Neural crest cell (in vitro differentiated cells): Measurements from ENCODE around the gene CEP63. TPM values are rescaled to one million over a fixed set of nuclear protein-coding genes. Genes with fewer than 3 reads are reported as not detected.

Experiments
- DNase-seq: peaks from one replicate; pipeline ENCODE4 v3.0.0; 2021; ENCODE audit warnings: low read depth, mixed read lengths, low spot score
- H3K27ac Mint-ChIP-seq: one replicate; pipeline ENCODE4 v1.8.0; 2021; ENCODE audit warnings: mild to moderate bottlenecking, mixed read lengths; ENCODE audit not compliant: unreplicated experiment
- H3K27me3 Mint-ChIP-seq: 2 replicates; pipeline ENCODE4 v1.8.0; 2021; ENCODE audit warnings: low read depth, mild to moderate bottlenecking, mixed read lengths
- H3K36me3 Mint-ChIP-seq: 2 replicates; pipeline ENCODE4 v1.8.0; 2021; ENCODE audit warnings: low read depth, mild to moderate bottlenecking, mixed read lengths
- H3K4me1 Mint-ChIP-seq: 2 replicates; pipeline ENCODE4 v1.8.0; 2021; ENCODE audit warnings: mixed read lengths
- H3K4me3 Mint-ChIP-seq: one replicate; pipeline ENCODE4 v1.8.0; 2021; ENCODE audit warnings: mild to moderate bottlenecking, mixed read lengths
- H3K9me3 Mint-ChIP-seq: 2 replicates; pipeline ENCODE4 v1.8.0; 2021; ENCODE audit warnings: mixed read lengths
- total RNA-seq: library from RNA; stranded (reverse); gene quantifications from 2 replicates; pipeline ENCODE4 v1.2.1, GENCODE V29; 2021
- TF ChIP-seq, protein P1 (sequence below): fragments of 200-600 bp; sonication (generic); conservative IDR thresholded peaks from 2 replicates; pipeline ENCODE4 v1.5.0; 2021; ENCODE audit warnings: antibody characterized with exemption, mild to moderate bottlenecking

CEP63 gene
- total RNA-seq, 1 donor from 2014 or later = 27.0 TPM

GRCh38 chr3:134511500-134511899, 25.6 kb downstream of the CEP63 start:
- DNase-seq = no peak
- Mint-ChIP-seq H3K36me3 (peaks cover 34% of the 10 kb centered on the region), H3K27ac (peak overlapping the region; percentile 78), H3K4me3 (no peak overlapping the region), H3K4me1 (peaks cover 12% of the 10 kb centered on the region), H3K27me3 (no peaks in the 10 kb centered on the region), H3K9me3 (peaks cover 3% of the 10 kb centered on the region)
- TF ChIP-seq, protein P1, sequence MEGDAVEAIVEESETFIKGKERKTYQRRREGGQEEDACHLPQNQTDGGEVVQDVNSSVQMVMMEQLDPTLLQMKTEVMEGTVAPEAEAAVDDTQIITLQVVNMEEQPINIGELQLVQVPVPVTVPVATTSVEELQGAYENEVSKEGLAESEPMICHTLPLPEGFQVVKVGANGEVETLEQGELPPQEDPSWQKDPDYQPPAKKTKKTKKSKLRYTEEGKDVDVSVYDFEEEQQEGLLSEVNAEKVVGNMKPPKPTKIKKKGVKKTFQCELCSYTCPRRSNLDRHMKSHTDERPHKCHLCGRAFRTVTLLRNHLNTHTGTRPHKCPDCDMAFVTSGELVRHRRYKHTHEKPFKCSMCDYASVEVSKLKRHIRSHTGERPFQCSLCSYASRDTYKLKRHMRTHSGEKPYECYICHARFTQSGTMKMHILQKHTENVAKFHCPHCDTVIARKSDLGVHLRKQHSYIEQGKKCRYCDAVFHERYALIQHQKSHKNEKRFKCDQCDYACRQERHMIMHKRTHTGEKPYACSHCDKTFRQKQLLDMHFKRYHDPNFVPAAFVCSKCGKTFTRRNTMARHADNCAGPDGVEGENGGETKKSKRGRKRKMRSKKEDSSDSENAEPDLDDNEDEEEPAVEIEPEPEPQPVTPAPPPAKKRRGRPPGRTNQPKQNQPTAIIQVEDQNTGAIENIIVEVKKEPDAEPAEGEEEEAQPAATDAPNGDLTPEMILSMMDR = no peak

DNA sequence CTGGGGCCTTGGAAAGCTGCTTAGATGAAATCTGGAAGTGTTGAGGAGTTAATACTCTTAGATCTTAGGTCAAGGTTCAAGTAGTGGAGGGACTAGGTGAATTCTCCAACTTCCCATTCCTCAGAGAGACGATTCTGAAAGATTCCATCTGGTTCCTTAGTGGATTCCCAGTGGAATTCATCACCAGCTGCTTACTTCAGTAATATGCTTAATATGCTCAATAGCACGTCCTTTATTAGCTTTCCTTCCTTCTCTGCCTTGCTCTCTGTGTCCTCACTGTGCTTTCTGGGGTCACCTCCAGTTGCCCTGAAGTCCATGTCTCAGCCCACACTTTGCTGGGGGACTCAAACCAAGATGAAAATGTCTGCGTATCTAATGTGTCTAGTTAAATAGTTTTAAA, 31.0 kb downstream of the CEP63 start:
- H3K4me3 Mint-ChIP-seq = no peak overlapping the region

GRCh38 chr3:134517791-134518190, 31.9 kb downstream of the CEP63 start:
- Mint-ChIP-seq H3K36me3 (peaks cover 40% of the 10 kb centered on the region), H3K4me1 (peaks cover 12% of the 10 kb centered on the region), H3K4me3 (no peak overlapping the region), H3K9me3 (peaks cover 14% of the 10 kb centered on the region), H3K27ac (no peak overlapping the region), H3K27me3 (no peaks in the 10 kb centered on the region)
- TF ChIP-seq, protein P1 = no peak
- no peak for DNase-seq

More for the DNA sequence above, 31.0 kb downstream of the CEP63 start:
- Mint-ChIP-seq H3K27ac (no peak overlapping the region), H3K36me3 (peaks cover 32% of the 10 kb centered on the region), H3K4me1 (peaks cover 12% of the 10 kb centered on the region), H3K9me3 (peaks cover 7% of the 10 kb centered on the region), H3K27me3 (no peaks in the 10 kb centered on the region)
- TF ChIP-seq, protein P1 = no peak
- no peak for DNase-seq

GRCh38 chr3:134522541-134522940, 36.7 kb downstream of the CEP63 start:
- Mint-ChIP-seq H3K4me3 (no peak overlapping the region), H3K4me1 (no peaks in the 10 kb centered on the region), H3K9me3 (peaks cover 39% of the 10 kb centered on the region), H3K27me3 (no peaks in the 10 kb centered on the region), H3K36me3 (peaks cover 65% of the 10 kb centered on the region), H3K27ac (no peak overlapping the region)
- TF ChIP-seq, protein P1 = no peak
- no peak for DNase-seq

- peaks cover 57% of the 10 kb centered on the region for H3K36me3 Mint-ChIP-seq
- H3K27me3 Mint-ChIP-seq = no peaks in the 10 kb centered on the region
- no peak overlapping the region for H3K4me3 Mint-ChIP-seq
- no peak for DNase-seq
- TF ChIP-seq, protein P1 = no peak
- peaks cover 39% of the 10 kb centered on the region for H3K9me3 Mint-ChIP-seq
- H3K27ac Mint-ChIP-seq = no peak overlapping the region
- H3K4me1 Mint-ChIP-seq = no peaks in the 10 kb centered on the region
These were observed 39.4 kb downstream of the CEP63 start for GRCh38 chr3:134525293-134525692.

DNA sequence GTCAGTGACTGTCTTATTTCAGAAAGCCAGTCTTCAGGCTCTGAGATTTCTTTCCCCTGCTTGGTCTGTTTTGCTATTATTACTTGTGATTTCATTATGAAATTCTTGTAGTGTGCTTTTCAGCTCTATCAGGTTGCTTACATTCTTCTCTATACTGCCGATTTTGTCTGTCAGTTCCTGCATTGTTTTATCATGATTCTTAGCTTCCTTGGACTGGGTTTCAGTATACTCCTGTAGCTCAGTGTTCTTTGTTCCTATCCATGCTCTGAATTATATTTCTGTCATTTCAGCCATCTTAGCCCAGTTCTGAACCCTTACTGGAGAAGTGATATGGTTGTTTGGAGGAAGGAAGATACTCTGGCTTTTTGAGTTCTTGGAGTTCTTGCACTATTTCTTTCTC, 40.5 kb downstream of the CEP63 start:
- H3K9me3 Mint-ChIP-seq = peaks cover 35% of the 10 kb centered on the region
- TF ChIP-seq, protein P1 = no peak

More for the DNA sequence above, 40.5 kb downstream of the CEP63 start:
- Mint-ChIP-seq H3K4me1 (no peaks in the 10 kb centered on the region), H3K27me3 (no peaks in the 10 kb centered on the region), H3K4me3 (no peak overlapping the region), H3K27ac (no peak overlapping the region), H3K36me3 (peaks cover 52% of the 10 kb centered on the region)
- no peak for DNase-seq
